ENCODE results near the gene KCNJ5.

DNA sequence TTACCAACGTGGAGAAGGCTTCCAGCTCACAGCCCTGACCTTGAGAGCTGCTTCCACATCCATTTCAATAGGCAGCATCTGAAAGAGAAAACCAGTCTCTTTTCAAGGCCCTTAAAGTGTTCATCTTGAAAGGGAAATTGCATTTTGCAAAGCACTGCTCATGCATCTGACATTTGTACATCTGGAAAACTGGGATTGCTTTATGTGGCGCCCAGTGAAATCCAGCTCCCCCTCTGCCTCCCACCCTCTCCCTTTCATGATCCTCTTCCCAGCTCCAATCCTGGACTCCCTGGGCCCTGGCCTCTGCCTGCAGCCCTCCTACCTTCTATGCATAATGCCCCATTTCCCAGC lies 34.1 kb downstream of the KCNJ5 start:
- TF ChIP-seq ESRRG (CRISPR knock-in tag; IDR thresholded peaks at IDR 0.05) (no peak), BACH2 (CRISPR knock-in tag; IDR thresholded peaks at IDR 0.05; ENCODE audit: borderline replicate concordance) (no peak), ARNTL (CRISPR knock-in tag; IDR thresholded peaks at IDR 0.05; ENCODE audit: borderline replicate concordance, low read depth) (no peak), ZC3H10 (CRISPR knock-in tag; IDR thresholded peaks at IDR 0.05) (no peak)
